ENCODE data around the gene CCDC14. TPM values are rescaled to one million over a fixed set of nuclear protein-coding genes. Genes with fewer than 3 reads are reported as not detected.
"Not testable (repeated sequence)": the region's sequence is repeated elsewhere in the genome, so short reads cannot be mapped to it uniquely, and the experiment has no call there.

CCDC14 gene, protein sequence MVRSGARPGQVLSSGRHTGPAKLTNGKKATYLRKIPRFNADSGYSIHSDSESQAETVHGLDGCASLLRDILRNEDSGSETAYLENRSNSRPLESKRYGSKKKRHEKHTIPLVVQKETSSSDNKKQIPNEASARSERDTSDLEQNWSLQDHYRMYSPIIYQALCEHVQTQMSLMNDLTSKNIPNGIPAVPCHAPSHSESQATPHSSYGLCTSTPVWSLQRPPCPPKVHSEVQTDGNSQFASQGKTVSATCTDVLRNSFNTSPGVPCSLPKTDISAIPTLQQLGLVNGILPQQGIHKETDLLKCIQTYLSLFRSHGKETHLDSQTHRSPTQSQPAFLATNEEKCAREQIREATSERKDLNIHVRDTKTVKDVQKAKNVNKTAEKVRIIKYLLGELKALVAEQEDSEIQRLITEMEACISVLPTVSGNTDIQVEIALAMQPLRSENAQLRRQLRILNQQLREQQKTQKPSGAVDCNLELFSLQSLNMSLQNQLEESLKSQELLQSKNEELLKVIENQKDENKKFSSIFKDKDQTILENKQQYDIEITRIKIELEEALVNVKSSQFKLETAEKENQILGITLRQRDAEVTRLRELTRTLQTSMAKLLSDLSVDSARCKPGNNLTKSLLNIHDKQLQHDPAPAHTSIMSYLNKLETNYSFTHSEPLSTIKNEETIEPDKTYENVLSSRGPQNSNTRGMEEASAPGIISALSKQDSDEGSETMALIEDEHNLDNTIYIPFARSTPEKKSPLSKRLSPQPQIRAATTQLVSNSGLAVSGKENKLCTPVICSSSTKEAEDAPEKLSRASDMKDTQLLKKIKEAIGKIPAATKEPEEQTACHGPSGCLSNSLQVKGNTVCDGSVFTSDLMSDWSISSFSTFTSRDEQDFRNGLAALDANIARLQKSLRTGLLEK
- 10 to 100 TPM; 38.8 to 67.8 TPM for total RNA-seq

DNA sequence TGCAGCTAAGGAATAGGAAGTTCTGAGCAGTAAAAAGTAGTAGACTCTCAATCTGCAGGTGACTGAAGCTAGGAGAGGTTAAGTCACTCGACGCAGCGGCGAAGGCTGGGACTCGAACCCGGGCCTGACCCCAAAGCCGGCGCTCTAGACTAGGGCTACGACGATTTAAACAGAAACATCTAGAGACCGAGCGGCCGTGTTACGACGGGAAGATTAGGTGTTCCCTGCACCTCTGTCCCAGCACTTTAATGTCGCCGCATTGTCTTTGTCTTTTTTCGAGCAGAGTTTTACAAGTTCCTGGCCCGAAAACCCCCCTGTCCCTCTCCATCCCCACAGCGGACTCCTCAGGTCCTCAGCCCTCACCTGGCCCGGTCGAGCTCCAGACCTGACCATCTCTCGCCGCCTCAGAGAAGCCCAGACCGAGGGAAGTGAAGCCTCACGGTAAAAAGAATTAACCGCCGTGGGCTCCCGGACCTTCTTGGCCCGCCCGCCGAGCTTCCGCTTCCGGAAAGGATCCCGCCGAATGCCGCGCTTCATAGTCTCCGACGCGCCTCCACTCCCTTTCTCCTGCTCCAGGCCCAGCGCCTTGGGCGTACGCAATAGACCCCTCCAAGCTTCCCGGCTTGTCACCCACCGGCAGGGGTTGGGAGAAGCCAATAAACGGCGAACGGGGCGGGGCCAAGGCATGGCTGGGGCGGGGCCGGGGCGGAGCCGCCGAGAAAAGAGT, at the start of gene CCDC14:
Gene CCDC14 (minus strand): TSS at position 449 of the 727 bp plus-strand sequence. CDS start 56 bp downstream, at position 393.
- H3K27me3 ChIP-seq (replicated peaks; ENCODE audit: insufficient read depth): no peaks in the 10 kb centered on the region
- TF ChIP-seq, protein P1, sequence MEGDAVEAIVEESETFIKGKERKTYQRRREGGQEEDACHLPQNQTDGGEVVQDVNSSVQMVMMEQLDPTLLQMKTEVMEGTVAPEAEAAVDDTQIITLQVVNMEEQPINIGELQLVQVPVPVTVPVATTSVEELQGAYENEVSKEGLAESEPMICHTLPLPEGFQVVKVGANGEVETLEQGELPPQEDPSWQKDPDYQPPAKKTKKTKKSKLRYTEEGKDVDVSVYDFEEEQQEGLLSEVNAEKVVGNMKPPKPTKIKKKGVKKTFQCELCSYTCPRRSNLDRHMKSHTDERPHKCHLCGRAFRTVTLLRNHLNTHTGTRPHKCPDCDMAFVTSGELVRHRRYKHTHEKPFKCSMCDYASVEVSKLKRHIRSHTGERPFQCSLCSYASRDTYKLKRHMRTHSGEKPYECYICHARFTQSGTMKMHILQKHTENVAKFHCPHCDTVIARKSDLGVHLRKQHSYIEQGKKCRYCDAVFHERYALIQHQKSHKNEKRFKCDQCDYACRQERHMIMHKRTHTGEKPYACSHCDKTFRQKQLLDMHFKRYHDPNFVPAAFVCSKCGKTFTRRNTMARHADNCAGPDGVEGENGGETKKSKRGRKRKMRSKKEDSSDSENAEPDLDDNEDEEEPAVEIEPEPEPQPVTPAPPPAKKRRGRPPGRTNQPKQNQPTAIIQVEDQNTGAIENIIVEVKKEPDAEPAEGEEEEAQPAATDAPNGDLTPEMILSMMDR (IDR thresholded peaks at IDR 0.05): peak; percentile 11
- peaks cover 3 to 19% of the 10 kb centered on the region in 2 donors for H3K4me1 ChIP-seq (ENCODE audit: control insufficient read depth in 1 of 2, low read depth in 2 of 2)
- H3K4me3 ChIP-seq: peak within 1 kb of the TSS; percentile 83
- ATAC-seq (ENCODE audit: insufficient number of reproducible peaks, low FRiP score, low read depth): peak; percentile 89
- H3K36me3 ChIP-seq: no peaks in the 10 kb centered on the region
- peak within 1 kb of the TSS; percentile 81 to 86 for H3K27ac ChIP-seq
- peak; percentile 88 for DNase-seq (ENCODE audit: low spot score)
- H3K9me3 ChIP-seq: no peaks in the 10 kb centered on the region

DNA sequence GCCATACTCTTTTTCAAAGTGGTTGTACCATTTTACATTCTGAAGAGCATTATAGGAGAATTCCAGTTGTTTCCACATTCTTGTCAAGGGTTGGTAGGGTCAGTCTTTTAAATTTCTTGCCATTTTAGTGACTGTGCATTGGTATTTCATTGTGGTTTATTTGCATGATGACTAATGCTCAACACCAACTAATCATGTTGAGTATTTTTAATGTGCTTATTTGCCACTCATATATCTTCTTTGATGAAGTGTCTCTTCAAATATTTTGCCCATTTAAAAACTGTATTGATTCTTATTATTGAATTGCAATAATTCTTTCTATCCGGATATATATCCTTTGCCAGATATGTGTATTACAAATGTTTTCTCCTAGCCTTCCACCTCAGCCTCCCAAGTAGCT, 47.3 kb upstream of the CCDC14 start:
- ATAC-seq (ENCODE audit: insufficient number of reproducible peaks, low FRiP score, low read depth); H3K9me3 ChIP-seq; H3K36me3 ChIP-seq; H3K27ac ChIP-seq; DNase-seq (ENCODE audit: low spot score); H3K27me3 ChIP-seq (replicated peaks; ENCODE audit: insufficient read depth); H3K4me3 ChIP-seq: not testable (repeated sequence)
- H3K4me1 ChIP-seq (ENCODE audit: control insufficient read depth in 1 of 2, low read depth in 2 of 2): peaks cover 6 to 13% of the 10 kb centered on the region in 2 donors

DNA sequence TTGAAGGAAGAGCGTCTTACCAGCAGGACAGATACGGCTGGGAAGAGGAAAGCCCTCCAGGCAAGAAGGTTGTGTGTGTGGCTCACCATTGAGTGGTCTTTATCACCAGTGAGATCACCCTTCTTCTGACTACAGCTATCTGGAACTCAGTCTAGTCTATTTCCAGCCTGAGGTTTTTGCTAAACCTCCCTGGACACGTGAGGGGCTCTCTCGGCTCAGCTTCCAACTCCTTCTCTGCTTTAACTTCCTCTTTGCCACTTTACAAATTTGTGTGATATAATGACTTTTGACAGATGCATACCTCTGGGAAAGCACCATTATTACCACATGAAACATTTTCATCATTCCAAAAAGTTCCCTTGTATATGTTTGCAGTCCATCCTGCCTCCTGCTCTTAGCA, 46.2 kb upstream of the CCDC14 start:
- Histone ChIP-seq H3K4me3 (no peak overlapping the region), H3K27me3 (replicated peaks; ENCODE audit: insufficient read depth) (no peaks in the 10 kb centered on the region)
- no peak for ATAC-seq (ENCODE audit: insufficient number of reproducible peaks, low FRiP score, low read depth)

DNA sequence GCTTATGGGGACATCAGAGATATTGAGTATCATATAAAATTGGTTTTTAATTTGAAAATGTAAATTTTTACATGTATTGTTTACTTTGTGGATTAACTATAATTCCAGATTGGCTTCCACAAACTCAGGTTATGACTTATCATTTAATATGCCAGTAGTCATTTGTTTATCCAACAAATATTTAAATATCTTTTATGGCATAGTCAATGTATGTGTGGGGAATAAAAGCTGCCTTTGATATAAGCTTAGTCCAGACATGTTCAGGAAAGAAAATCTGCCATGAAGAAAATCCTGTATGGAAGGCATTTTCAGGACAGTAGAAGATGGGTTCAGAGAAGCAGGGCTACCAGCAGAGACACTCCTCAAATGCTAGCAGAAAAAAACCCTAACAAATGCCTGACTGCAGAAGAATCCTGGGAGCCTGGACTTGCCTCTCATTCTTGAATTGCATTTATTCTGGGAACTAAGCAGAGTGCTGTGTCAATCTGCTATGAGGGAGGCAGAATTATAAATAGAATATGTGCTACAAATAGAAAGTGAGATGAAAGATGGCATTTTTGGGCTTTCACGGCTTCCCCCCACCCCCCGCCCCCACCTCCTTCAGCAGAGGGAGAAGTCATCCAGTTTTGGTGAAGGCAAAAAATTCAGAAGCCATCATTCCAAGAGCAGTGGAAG, 41.5 kb upstream of the CCDC14 start:
- H3K4me1 ChIP-seq (ENCODE audit: control insufficient read depth in 1 of 2, low read depth in 2 of 2): peaks cover 12 to 48% of the 10 kb centered on the region in 2 donors
- not testable (repeated sequence) for H3K4me3 ChIP-seq; H3K27me3 ChIP-seq (replicated peaks; ENCODE audit: insufficient read depth); DNase-seq (ENCODE audit: low spot score); H3K36me3 ChIP-seq; ATAC-seq (ENCODE audit: insufficient number of reproducible peaks, low FRiP score, low read depth); H3K9me3 ChIP-seq
- H3K27ac ChIP-seq: peak overlapping the region; percentile 16 to 76

More for the DNA sequence above, 46.2 kb upstream of the CCDC14 start:
- TF ChIP-seq, protein P1 (IDR thresholded peaks at IDR 0.05): no peak
- Histone ChIP-seq H3K4me1 (ENCODE audit: control insufficient read depth in 1 of 2, low read depth in 2 of 2) (peaks cover 11 to 23% of the 10 kb centered on the region in 2 donors), H3K36me3 (no peaks in the 10 kb centered on the region), H3K27ac (peak overlapping the region in 1 of 2 donors; percentile 38), H3K9me3 (no peaks in the 10 kb centered on the region)
- DNase-seq (ENCODE audit: low spot score): no peak

DNA sequence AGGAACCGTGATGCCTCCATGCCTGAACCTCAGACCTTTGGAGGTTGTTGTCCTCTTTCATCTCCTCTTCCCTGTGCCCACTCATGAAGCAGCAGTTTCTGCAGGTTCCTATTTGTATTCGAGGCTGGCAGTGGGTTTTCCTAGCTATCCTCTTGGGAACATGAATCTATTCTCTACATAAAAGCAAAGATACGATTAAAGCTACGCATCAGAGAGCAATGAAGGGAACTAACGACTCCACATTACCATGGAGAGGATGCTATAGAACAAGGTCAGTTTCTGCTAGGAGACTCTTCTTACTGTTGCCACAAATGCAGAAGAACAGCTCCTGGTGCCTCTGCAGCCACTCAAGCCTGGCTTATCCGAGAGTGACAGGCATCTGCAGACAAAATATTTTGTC, 40.3 kb upstream of the CCDC14 start:
- not testable (repeated sequence) for DNase-seq (ENCODE audit: low spot score); H3K36me3 ChIP-seq; H3K27me3 ChIP-seq (replicated peaks; ENCODE audit: insufficient read depth); H3K4me3 ChIP-seq; ATAC-seq (ENCODE audit: insufficient number of reproducible peaks, low FRiP score, low read depth); H3K9me3 ChIP-seq
- H3K4me1 ChIP-seq (ENCODE audit: control insufficient read depth in 1 of 2, low read depth in 2 of 2): peaks cover 10 to 49% of the 10 kb centered on the region in 2 donors
- H3K27ac ChIP-seq: peak overlapping the region in 1 of 2 donors; percentile 76

DNA sequence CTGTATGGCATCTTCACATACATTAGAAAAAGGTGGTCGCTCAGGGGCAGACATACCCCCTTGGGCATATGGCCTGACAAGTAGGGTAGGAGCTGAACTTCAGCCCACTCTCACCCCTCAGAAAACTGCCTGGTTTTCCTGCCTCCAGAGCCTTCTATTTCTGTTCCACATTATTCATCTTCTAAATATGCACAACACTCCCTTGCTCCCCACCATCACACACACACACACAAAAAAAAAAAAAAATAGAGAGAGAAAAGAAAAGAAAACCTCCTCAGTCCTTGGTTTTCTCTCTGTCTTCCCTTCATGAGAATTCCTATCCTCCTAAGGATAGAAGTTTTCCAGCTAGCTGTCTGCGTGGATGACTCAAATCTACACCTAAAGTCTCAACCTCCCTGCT, 36.5 kb upstream of the CCDC14 start:
- H3K4me3 ChIP-seq: no peak overlapping the region
- H3K9me3 ChIP-seq: no peaks in the 10 kb centered on the region
- peaks cover 9 to 42% of the 10 kb centered on the region in 2 donors for H3K4me1 ChIP-seq (ENCODE audit: control insufficient read depth in 1 of 2, low read depth in 2 of 2)
- peak overlapping the region; percentile 51 to 75 for H3K27ac ChIP-seq
- TF ChIP-seq, protein P1 (IDR thresholded peaks at IDR 0.05): no peak
- ATAC-seq (ENCODE audit: insufficient number of reproducible peaks, low FRiP score, low read depth) (peak; percentile 64), DNase-seq (ENCODE audit: low spot score) (no peak)
- H3K27me3 ChIP-seq (replicated peaks; ENCODE audit: insufficient read depth): no peaks in the 10 kb centered on the region
- no peaks in the 10 kb centered on the region for H3K36me3 ChIP-seq
